Cardiac muscle cell (in vitro differentiated cells and primary cell): ENCODE results near the gene KCNJ18. TPM values are rescaled to one million over a fixed set of nuclear protein-coding genes. Genes with fewer than 3 reads are reported as not detected.
"Not testable (repeated sequence)": the region's sequence is repeated elsewhere in the genome, so short reads cannot be mapped to it uniquely, and the experiment has no call there.

Source experiments
- DNase-seq, 2 donors: peaks; one replicate each; pipeline versions ENCODE4 v3.0.0 to v3.0.0-alpha.2; 2010 to 2017; ENCODE audit warnings: low read depth in 1 of 2, low spot score in 1 of 2
- H3K27ac ChIP-seq: fragments of 200-600 bp; sonication (generic); 2 replicates; pipeline ENCODE4 v1.5.1; 2016
- H3K27me3 ChIP-seq: fragments of 200-600 bp; sonication (generic); 2 replicates; pipeline ENCODE4 v1.6.0; 2016; ENCODE audit warnings: control low read depth
- H3K36me3 ChIP-seq: fragments of 200-600 bp; sonication (generic); 2 replicates; pipeline ENCODE4 v1.5.1; 2016; ENCODE audit warnings: control low read depth
- H3K4me1 ChIP-seq: fragments of 200-600 bp; sonication (generic); 2 replicates; pipeline ENCODE4 v1.8.1; 2017; ENCODE audit warnings: low read depth, mild to moderate bottlenecking, mixed run types
- H3K4me3 ChIP-seq: fragments of 200-600 bp; sonication (generic); 2 replicates; pipeline ENCODE4 v1.5.1; 2016; ENCODE audit warnings: mild to moderate bottlenecking
- H3K9me3 ChIP-seq: fragments of 200-600 bp; sonication (generic); 2 replicates; pipeline ENCODE4 v1.5.1; 2017; ENCODE audit warnings: low read depth, mild to moderate bottlenecking, control low read depth
- polyA plus RNA-seq: library from polyadenylated mRNA; unstranded; fragments of >200 nt; fragmentation: Nextera tagmentation; extraction: Ambion mirVana; gene quantifications from 2 replicates; pipeline ENCODE4 v1.2.1, GENCODE V29; 2016
- total RNA-seq: library from RNA; depleted of rRNA; stranded (reverse); fragments of >200 nt; gene quantifications from 2 replicates; pipeline ENCODE4 v1.2.3, GENCODE V29; 2016
- TF ChIP-seq, protein P1 (sequence below): IDR thresholded peaks from 2 replicates; pipeline ENCODE4 v1.5.1; 2012; ENCODE audit warnings: low read depth, mild to moderate bottlenecking, low read length

KCNJ18 gene
- total and polyA plus RNA-seq, 2 experiments from 2014 or later = not detected

DNA sequence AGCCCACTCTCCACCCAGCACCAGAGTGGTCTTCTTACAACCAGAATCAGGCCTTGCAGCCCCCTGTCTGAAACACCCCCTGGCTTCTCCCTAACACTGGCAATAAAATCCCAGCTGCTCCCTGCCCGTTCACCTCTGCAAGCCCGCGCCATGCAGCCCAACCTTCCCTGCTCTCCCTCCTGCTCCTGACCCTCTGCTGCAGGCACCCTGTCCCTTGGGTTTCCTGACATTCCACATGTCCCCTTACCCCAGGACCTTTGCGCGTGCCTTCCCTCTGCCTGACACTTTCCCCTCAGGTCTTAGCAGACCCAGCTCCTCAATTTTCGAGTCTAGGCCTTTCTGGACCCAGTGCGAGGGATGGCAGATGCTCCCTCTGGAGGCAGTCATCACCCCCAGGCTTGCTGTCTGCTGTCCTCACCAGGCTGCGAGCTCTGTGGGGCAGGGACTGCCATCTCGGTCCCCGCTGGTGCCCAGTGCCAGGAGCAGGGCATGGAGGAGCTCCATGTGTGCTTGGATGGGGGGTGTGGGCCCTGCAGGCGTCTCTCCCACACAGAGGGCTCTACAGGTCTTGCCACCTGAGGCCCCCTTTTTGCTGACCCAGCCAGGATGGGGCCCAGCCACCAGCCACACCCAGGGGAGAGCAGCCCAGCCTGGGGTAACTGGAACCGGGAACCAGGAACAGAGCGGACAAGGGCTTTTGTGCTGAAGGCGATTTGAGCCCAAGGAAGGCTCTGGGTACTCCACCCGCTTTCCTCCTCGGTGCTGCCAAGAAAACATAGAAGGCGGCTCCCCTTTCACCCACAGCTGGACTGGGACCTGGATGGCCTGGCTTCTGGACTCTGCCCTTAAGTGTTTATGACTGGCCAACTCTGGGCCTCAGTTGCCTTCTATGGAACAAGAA is 15.6 kb downstream of the KCNJ18 start:
- not testable (repeated sequence) for H3K4me3 ChIP-seq, H3K9me3 ChIP-seq, H3K4me1 ChIP-seq, H3K27me3 ChIP-seq, DNase-seq, H3K27ac ChIP-seq, H3K36me3 ChIP-seq

DNA sequence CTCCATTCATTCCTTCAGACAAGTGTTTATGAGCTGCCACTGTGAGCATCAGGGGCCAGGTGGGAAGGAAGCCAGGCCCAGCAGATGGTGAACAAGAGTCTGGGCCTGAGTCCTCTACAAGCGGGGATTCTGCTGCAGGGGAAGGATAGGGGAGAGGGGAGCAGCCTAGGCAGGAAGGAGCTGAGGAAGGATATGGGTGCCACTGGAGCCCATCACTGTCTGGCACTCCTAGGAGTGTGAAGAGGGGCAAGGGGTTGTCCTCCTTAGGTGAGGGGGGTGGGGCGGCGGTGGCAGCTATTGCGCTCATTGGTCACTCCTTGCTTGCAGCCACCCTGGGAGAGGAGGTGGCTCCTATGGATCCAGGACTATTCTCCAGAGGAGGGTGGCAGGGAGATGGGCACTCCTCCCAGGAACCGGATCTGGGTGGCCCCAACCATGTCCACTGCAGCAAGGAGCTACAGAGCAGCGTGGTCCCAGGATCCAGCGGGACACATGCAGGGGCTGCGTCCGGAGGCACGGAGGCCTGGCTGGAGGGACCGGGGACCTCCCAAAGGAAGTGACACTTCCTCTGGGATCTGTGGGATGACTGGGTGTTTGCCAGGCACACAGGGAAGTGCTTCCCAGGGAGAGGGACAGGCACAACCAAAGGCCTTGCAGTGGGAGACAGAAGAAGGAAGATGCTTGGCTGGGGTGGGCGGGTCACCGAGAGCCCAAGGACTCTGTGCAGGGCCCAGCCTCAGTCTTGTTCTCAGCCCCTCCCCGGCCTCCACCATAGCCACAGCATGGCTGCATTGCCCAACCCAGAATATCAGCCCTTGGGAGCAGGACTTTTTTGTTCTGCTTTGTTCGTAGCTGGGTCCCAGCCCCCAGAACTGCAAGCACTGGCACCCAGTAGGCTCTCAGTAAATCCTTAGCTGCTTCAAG is 16.6 kb downstream of the KCNJ18 start:
- not testable (repeated sequence) for H3K27me3 ChIP-seq, H3K4me3 ChIP-seq, H3K9me3 ChIP-seq, H3K27ac ChIP-seq, H3K36me3 ChIP-seq, H3K4me1 ChIP-seq, DNase-seq

DNA sequence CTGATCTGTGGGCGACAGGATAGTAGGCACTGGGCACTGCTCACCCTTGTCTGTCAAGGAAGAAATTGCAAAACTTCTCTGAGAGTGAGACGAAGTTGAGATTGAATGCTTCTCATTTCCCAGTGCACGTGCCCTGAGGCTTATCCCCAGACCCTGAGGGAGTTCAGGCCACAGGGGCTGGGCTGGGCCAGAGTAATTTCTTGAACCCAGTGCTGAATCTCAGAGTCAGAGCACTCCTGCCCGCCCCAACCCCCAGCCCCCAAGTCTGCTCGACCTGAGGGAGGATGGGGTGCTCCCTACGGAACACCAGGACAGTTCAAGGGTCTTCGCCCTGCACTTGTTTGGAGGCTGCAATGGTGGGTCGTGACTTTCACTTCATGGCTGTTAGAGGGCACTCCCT is 17.7 kb downstream of the KCNJ18 start:
- not testable (repeated sequence) for H3K36me3 ChIP-seq, H3K9me3 ChIP-seq

DNA sequence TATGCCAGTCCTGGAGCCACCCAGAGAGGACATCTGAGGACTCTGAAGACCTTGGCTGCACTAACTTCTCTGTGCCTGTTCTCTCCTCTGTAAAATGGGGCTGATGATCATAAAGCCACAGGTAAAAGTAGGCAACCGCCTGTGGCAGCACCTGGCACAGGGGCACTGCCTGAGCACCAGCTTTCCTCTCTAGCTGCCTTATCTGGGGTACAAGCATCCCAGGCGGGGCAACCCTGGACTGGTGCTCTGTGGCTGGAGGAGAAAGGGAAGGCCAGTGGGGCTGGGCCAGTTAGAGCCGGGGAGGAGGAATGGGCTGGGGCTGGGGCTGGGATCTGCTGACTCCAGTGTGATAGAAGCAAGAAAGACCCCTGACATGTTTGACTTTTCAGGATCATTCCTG is 18.2 kb downstream of the KCNJ18 start:
- not testable (repeated sequence) for H3K4me3 ChIP-seq, H3K36me3 ChIP-seq, H3K27me3 ChIP-seq, H3K9me3 ChIP-seq, H3K27ac ChIP-seq, DNase-seq, H3K4me1 ChIP-seq

More for the DNA sequence above, 17.7 kb downstream of the KCNJ18 start:
- not testable (repeated sequence) for H3K4me3 ChIP-seq, H3K27me3 ChIP-seq, H3K4me1 ChIP-seq, H3K27ac ChIP-seq, DNase-seq

DNA sequence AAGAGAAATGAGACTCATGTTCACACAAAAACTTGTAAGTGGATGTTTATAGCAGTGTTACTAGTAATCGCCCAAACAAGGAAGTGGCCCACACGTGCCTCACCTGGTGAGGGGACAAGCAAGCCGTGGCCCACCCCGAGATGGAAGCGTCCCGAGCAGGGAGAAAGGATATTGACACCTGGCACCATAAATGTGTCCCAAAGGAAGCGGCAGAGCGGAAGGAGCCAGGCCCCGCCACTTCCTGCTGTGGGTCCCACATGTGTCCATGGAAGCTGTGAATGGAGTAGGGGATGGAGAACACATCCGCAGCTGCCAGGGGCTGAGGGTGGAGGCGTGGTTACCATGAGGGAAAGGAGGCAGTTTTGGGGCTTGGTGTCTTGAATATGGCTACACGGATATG is 18.9 kb downstream of the KCNJ18 start:
- Histone ChIP-seq H3K4me3 (no peak overlapping the region), H3K27ac (no peak overlapping the region), H3K9me3 (no peaks in the 10 kb centered on the region), H3K4me1 (no peaks in the 10 kb centered on the region), H3K36me3 (no peaks in the 10 kb centered on the region), H3K27me3 (no peaks in the 10 kb centered on the region)
- TF ChIP-seq, protein P1, sequence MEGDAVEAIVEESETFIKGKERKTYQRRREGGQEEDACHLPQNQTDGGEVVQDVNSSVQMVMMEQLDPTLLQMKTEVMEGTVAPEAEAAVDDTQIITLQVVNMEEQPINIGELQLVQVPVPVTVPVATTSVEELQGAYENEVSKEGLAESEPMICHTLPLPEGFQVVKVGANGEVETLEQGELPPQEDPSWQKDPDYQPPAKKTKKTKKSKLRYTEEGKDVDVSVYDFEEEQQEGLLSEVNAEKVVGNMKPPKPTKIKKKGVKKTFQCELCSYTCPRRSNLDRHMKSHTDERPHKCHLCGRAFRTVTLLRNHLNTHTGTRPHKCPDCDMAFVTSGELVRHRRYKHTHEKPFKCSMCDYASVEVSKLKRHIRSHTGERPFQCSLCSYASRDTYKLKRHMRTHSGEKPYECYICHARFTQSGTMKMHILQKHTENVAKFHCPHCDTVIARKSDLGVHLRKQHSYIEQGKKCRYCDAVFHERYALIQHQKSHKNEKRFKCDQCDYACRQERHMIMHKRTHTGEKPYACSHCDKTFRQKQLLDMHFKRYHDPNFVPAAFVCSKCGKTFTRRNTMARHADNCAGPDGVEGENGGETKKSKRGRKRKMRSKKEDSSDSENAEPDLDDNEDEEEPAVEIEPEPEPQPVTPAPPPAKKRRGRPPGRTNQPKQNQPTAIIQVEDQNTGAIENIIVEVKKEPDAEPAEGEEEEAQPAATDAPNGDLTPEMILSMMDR = no peak
- DNase-seq = no peak

DNA sequence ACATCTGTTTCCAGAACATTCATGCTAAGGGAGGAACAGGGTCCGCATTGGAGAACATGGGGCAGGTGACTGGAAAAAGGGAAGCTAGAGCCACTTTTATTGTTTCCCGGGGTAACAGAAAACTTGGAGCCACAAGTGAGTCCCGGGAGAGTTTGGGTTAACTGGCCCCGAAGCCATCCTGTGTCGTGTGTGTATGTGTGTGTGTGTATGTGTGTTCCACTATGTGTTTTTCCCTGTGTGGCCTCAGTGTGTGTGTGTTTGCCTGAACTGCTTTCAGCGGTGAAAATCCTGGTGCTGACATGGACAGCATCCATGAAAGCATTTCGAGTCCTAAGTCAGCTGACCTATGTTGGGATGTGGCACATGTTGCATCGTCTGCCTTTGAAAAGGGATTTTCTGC is 20.7 kb downstream of the KCNJ18 start:
- not testable (repeated sequence) for H3K27ac ChIP-seq, H3K27me3 ChIP-seq, H3K4me1 ChIP-seq, DNase-seq, H3K9me3 ChIP-seq, H3K4me3 ChIP-seq, H3K36me3 ChIP-seq

DNA sequence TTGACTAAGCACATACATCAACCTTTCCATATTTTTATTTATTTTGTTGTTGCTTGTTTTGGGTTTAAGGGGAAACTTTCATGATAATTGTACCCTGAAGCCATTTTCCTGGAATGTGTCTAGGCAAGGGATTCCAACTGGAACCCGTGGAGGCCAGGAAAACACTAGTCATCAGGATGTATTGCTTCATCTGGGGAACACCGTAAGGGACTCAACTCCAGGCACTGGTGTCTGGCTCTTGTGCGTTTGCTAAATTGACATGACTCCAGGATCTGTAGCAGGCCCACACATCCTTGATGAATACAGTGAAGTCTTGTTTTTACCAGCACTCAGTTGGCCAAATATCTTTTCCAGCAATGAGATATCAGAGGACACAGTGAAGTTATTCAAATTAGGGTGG is 21.3 kb downstream of the KCNJ18 start:
- not testable (repeated sequence) for H3K27me3 ChIP-seq, H3K36me3 ChIP-seq, H3K9me3 ChIP-seq, H3K4me1 ChIP-seq, H3K27ac ChIP-seq, DNase-seq, H3K4me3 ChIP-seq

DNA sequence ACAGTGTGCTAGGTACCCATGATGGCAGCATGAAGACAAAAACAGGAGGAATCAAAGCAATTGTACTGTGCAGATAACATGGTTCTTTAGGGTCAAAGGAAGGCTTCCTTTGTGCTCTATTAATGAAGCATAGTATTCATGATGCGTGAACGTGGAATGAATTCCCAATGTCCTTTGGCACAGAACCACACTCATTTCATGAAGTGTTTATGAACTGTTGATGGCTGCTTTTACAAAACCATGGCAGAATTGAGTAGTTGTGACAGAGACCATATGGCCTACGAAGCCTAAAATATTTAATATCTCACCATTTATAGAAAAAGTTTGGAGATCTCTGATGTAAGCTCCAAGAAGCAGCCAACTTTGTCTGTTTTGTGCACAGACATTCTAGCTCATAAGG is 22.4 kb downstream of the KCNJ18 start:
- not testable (repeated sequence) for H3K4me3 ChIP-seq, H3K9me3 ChIP-seq, H3K36me3 ChIP-seq, H3K4me1 ChIP-seq, H3K27ac ChIP-seq, DNase-seq, H3K27me3 ChIP-seq

DNA sequence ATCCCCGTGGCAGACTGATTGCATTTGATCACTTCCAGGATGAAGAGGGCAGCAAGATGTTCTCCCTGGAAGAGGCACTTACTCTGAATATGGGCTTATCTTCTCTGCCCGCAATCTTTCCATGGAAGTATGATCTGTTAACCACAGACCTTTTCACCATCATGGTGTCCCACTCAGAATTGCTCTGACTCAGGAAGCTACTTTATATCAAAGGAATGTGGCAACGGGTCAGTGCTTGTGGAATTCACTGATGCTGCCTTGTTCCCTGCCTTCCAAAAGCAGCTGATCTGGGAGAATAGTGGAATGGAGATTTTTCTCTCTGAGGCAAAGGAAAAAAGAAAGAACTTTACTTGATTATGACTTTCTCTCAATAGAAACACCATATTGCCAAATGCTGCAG is 23.6 kb downstream of the KCNJ18 start:
- H3K27me3 ChIP-seq, H3K9me3 ChIP-seq, H3K36me3 ChIP-seq, H3K4me3 ChIP-seq, DNase-seq, H3K27ac ChIP-seq, H3K4me1 ChIP-seq: not testable (repeated sequence)

DNA sequence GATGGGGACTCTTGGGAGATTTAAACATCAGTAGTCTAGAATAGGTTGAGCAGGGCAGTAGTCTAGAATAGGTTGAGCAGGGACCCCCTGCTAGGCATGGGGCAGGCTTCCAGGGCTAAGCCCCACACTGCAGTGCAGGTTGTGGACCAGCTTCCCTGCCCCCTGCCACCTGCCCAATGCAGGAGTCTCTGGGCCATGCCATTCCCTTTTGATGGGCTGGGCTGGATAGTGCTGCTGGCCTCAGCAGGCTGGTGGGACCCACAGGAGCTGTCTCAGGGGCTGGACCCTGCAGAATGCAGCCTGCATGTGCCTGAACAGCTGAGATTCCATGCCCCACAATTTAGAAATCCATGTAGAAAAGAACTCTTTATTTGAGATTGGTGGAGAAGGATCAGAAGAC is 26.6 kb downstream of the KCNJ18 start:
- not testable (repeated sequence) for DNase-seq, H3K4me3 ChIP-seq, H3K4me1 ChIP-seq, H3K27me3 ChIP-seq, H3K27ac ChIP-seq, H3K36me3 ChIP-seq, H3K9me3 ChIP-seq

DNA sequence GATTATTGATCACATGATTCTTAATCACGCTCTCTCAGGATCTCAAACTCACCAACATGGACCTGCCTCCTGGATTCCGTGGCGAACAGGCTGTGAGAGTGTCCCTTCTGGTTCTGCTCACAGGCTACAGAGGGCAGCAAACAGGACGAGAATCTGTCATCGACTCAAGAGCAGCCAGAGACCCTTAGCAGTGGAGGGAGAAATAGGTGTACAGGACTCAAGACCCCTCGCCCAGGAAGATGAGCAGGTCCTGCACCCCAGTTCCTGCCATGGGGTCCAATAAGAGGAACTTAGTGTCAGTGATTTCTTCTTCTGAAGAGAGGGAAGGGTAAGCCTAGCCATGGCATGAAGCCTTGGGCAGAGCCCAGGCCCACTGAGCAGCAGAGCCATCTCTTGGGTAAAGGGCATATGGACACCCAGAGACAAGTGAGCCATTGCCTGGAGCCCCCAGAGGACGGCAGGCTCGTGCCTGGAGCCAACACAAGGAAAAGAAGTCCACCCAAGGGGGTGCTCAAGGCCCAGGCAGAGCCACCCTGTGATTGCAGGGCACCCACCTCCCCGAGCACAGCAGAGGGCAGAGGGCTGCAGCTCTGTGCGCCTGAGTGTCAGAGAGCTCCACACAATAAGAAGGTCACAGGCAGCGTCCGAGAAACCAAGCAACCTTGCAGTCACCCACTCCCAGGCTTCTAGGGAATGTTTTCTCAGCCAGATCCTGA is 27.3 kb downstream of the KCNJ18 start:
- H3K27me3 ChIP-seq, DNase-seq, H3K36me3 ChIP-seq, H3K27ac ChIP-seq, H3K4me1 ChIP-seq, H3K9me3 ChIP-seq, H3K4me3 ChIP-seq: not testable (repeated sequence)

DNA sequence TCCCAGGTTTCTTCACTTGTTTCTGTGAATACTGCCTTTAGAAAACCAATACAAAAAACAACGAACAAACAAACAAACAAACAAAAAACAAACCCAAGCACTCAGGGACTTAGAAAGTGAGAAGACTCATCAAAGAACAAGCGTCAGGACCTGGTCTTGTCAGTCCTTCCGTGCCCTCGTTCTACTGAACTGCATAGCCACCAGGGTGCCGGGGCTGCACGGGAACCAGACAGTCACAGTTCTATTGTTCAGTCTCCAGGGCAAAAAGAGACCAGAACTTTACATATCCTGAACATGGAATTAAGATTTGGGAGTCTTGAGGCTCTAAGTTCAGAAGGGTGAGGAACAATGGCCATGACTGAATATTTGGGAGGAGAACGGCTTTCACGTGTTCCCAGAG is 28.2 kb downstream of the KCNJ18 start:
- not testable (repeated sequence) for H3K9me3 ChIP-seq, H3K4me3 ChIP-seq, H3K27me3 ChIP-seq, H3K4me1 ChIP-seq, H3K36me3 ChIP-seq, DNase-seq, H3K27ac ChIP-seq
